ENCODE measurements around the gene ZNRF1. TPM values are rescaled to one million over a fixed set of nuclear protein-coding genes. Genes with fewer than 3 reads are reported as not detected.
A peak's percentile ranks its signal among the peaks of the same experiment; 100 is the strongest.

Gene ZNRF1
- total and polyA plus RNA-seq, 2 of the 13 experiments (the other 11 are each of a cell fraction or from before 2014, with no cell fraction given) = 43.9 to 58.7 TPM

DNA sequence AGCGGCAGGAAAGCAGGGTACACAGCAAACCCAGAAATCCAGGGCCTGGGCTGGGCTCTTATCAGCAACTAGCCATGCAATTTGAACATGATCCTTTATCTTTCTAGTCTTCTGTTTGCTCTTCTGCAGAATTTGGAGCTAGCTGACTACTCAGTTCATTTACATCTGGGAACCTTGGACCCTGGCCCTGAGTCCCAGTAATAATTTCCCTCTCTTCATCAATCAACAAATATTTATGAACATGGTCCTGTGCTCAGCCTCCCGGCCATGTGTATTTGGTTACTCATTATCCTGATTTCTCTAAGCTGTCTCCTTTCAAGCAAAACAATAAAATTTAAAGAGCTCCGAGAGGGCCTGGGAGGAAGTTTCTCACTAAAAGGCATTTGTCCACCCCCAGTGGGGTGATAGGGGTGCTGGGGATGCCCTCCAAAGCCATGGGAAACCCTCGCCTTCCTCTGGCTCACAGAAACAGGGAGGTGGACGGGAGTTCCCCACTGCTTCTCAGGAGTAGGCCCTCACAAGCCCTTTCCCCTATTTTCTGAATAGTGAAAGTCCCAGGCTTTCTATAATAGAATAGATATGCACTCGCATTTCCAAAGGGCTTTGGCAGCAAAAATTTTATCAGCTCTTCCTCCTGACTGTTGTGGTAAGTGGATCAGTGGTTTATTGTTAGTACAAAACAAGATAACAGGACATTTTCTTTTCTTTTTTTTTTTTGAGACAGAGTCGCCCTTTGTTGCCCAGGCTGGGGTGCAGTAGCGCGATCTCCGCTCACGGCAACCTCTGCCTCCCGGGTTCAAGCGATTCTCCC lies 7.0 kb upstream of the ZNRF1 start (continued):
- TF ChIP-seq ZNF142 (CRISPR knock-in tag; IDR thresholded peaks at IDR 0.05) (peak; percentile 79), XBP1 (CRISPR knock-in tag; IDR thresholded peaks at IDR 0.05) (no peak), AGO2 (optimal IDR thresholded peaks at IDR 0.05; ENCODE audit: low read depth, low read length) (no peak), MZF1 (CRISPR knock-in tag; IDR thresholded peaks at IDR 0.05; ENCODE audit: borderline replicate concordance) (no peak), THAP11 (CRISPR knock-in tag; IDR thresholded peaks at IDR 0.05) (peak; percentile 85), NFYC (CRISPR knock-in tag; IDR thresholded peaks at IDR 0.05) (no peak), ZNF513 (CRISPR knock-in tag; conservative IDR thresholded peaks at IDR 0.05) (0 out of 2 replicates have a peak, but pooled peaks have one; percentile 11), CREM (IDR thresholded peaks at IDR 0.05) (peak; percentile 88), CREM (CRISPR knock-in tag; IDR thresholded peaks at IDR 0.05) (no peak), ZNF615 (CRISPR knock-in tag; IDR thresholded peaks at IDR 0.05; ENCODE audit: borderline replicate concordance) (no peak), ZNF670 (CRISPR knock-in tag; IDR thresholded peaks at IDR 0.05; ENCODE audit: borderline replicate concordance) (peak; percentile 81; the same call in 1 of the 2 replicates)
- TF ChIP-seq, protein P1, sequence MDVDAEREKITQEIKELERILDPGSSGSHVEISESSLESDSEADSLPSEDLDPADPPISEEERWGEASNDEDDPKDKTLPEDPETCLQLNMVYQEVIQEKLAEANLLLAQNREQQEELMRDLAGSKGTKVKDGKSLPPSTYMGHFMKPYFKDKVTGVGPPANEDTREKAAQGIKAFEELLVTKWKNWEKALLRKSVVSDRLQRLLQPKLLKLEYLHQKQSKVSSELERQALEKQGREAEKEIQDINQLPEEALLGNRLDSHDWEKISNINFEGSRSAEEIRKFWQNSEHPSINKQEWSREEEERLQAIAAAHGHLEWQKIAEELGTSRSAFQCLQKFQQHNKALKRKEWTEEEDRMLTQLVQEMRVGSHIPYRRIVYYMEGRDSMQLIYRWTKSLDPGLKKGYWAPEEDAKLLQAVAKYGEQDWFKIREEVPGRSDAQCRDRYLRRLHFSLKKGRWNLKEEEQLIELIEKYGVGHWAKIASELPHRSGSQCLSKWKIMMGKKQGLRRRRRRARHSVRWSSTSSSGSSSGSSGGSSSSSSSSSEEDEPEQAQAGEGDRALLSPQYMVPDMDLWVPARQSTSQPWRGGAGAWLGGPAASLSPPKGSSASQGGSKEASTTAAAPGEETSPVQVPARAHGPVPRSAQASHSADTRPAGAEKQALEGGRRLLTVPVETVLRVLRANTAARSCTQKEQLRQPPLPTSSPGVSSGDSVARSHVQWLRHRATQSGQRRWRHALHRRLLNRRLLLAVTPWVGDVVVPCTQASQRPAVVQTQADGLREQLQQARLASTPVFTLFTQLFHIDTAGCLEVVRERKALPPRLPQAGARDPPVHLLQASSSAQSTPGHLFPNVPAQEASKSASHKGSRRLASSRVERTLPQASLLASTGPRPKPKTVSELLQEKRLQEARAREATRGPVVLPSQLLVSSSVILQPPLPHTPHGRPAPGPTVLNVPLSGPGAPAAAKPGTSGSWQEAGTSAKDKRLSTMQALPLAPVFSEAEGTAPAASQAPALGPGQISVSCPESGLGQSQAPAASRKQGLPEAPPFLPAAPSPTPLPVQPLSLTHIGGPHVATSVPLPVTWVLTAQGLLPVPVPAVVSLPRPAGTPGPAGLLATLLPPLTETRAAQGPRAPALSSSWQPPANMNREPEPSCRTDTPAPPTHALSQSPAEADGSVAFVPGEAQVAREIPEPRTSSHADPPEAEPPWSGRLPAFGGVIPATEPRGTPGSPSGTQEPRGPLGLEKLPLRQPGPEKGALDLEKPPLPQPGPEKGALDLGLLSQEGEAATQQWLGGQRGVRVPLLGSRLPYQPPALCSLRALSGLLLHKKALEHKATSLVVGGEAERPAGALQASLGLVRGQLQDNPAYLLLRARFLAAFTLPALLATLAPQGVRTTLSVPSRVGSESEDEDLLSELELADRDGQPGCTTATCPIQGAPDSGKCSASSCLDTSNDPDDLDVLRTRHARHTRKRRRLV (CRISPR knock-in tag; IDR thresholded peaks at IDR 0.05) = peak; percentile 71
- TF ChIP-seq, protein P2, sequence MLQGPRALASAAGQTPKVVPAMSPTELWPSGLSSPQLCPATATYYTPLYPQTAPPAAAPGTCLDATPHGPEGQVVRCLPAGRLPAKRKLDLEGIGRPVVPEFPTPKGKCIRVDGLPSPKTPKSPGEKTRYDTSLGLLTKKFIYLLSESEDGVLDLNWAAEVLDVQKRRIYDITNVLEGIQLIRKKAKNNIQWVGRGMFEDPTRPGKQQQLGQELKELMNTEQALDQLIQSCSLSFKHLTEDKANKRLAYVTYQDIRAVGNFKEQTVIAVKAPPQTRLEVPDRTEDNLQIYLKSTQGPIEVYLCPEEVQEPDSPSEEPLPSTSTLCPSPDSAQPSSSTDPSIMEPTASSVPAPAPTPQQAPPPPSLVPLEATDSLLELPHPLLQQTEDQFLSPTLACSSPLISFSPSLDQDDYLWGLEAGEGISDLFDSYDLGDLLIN (CRISPR knock-in tag; IDR thresholded peaks at IDR 0.05; ENCODE audit: borderline replicate concordance) = 0 out of 2 replicates have a peak, but pooled peaks have one; percentile 26
- TF ChIP-seq, protein P3, sequence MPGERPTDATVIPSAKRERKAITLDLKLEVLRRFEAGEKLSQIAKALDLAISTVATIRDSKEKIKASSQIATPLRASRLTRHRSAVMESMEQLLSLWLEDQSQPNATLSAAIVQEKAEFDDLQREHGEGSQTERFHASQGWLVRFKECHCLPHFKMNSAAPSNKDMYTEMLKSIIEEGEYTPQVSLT (CRISPR knock-in tag; IDR thresholded peaks at IDR 0.05; ENCODE audit: borderline replicate concordance, low read depth) = no peak

Measured in HepG2 (cell line).